ENCODE results near the gene BTBD6.

- TF ChIP-seq, protein P1, sequence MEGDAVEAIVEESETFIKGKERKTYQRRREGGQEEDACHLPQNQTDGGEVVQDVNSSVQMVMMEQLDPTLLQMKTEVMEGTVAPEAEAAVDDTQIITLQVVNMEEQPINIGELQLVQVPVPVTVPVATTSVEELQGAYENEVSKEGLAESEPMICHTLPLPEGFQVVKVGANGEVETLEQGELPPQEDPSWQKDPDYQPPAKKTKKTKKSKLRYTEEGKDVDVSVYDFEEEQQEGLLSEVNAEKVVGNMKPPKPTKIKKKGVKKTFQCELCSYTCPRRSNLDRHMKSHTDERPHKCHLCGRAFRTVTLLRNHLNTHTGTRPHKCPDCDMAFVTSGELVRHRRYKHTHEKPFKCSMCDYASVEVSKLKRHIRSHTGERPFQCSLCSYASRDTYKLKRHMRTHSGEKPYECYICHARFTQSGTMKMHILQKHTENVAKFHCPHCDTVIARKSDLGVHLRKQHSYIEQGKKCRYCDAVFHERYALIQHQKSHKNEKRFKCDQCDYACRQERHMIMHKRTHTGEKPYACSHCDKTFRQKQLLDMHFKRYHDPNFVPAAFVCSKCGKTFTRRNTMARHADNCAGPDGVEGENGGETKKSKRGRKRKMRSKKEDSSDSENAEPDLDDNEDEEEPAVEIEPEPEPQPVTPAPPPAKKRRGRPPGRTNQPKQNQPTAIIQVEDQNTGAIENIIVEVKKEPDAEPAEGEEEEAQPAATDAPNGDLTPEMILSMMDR (IDR thresholded peaks at IDR 0.05): no peak
- no peak for TF ChIP-seq POLR2A (IDR thresholded peaks at IDR 0.05)
Observed at GRCh38 chr14:105204206-105204930, 44.0 kb upstream of the BTBD6 start.
